H1 (cell line): Measurements from ENCODE around the gene AGR3. TPM values are rescaled to one million over a fixed set of nuclear protein-coding genes. Genes with fewer than 3 reads are reported as not detected.

ENCODE experiments used
- CTCF ChIA-PET: fragments of 300-600 bp; sonication (Branson Sonifier 250); formaldehyde crosslinking; loops from one replicate; lab custom pipeline; 2021; ENCODE audit not compliant: partially characterized antibody; lab: Charles Lee
- POLR2A ChIA-PET: fragments of 300-600 bp; sonication (Branson Sonifier 250); formaldehyde crosslinking; loops from one replicate; lab custom pipeline; 2021; ENCODE audit warnings: inconsistent platforms; ENCODE audit not compliant: partially characterized antibody; lab: Charles Lee
- DNase-seq, 2 experiments: peaks; one replicate each; pipeline versions ENCODE4 v3.0.0 to v3.0.0-alpha.2; 2010 to 2022; ENCODE audit warnings: low spot score in 2 of 2, low read depth in 1 of 2, mixed read lengths in 1 of 2
- FAIRE-seq: peaks from 2 replicates; lab custom pipeline; 2011; peaks lifted over from hg19 to GRCh38; lab: Jason Lieb, UNC
- H2AFZ ChIP-seq: 2 replicates; pipeline ENCODE4 v1.8.1; 2012; ENCODE audit warnings: low read length, inconsistent platforms
- H2AK5ac ChIP-seq: 2 replicates; pipeline ENCODE4 v1.6.1; 2013; ENCODE audit warnings: low read depth, low read length
- H2BK120ac ChIP-seq: replicated peaks from 2 replicates; pipeline ENCODE3; 2013; ENCODE audit warnings: low read depth, low read length, inconsistent platforms
- H2BK12ac ChIP-seq: 2 replicates; pipeline ENCODE4 v1.6.1; 2013; ENCODE audit warnings: low read depth, low read length
- H2BK15ac ChIP-seq: 2 replicates; pipeline ENCODE4 v1.6.1; 2013; ENCODE audit warnings: low read length
- H2BK20ac ChIP-seq: 2 replicates; pipeline ENCODE4 v1.6.1; 2013; ENCODE audit warnings: low read length
- H2BK5ac ChIP-seq: 2 replicates; pipeline ENCODE4 v1.6.1; 2013; ENCODE audit warnings: low read depth, low read length
- H3K14ac ChIP-seq: 2 replicates; pipeline ENCODE4 v1.6.1; 2013; ENCODE audit warnings: inconsistent platforms; ENCODE audit not compliant: insufficient read length
- H3K18ac ChIP-seq: 2 replicates; pipeline ENCODE4 v1.6.1; 2013; ENCODE audit warnings: low read length; ENCODE audit errors: extremely low read depth
- H3K23ac ChIP-seq: 2 replicates; pipeline ENCODE4 v1.6.1; 2013; ENCODE audit warnings: inconsistent platforms; ENCODE audit not compliant: insufficient read length
- H3K23me2 ChIP-seq: 2 replicates; pipeline ENCODE4 v1.6.1; 2013; ENCODE audit warnings: low read depth, low read length
- H3K27ac ChIP-seq: 2 replicates; pipeline ENCODE4 v1.6.1; 2011; ENCODE audit warnings: low read depth, low read length, inconsistent platforms
- H3K27me3 ChIP-seq, 4 experiments: replicated peaks in 1 of 4; 1 replicate in 1 of 4; 2 replicates in 3 of 4; pipeline versions ENCODE4 v1.6.1 to v1.8.1; 2011 to 2013; ENCODE audit warnings: low read length in 3 of 4, mild to moderate bottlenecking in 3 of 4, inconsistent platforms in 2 of 4, mixed read lengths in 2 of 4, moderate library complexity in 1 of 4; ENCODE audit not compliant: control insufficient read depth in 3 of 4, insufficient read depth in 3 of 4; ENCODE audit errors: extremely low read depth in 1 of 4
- H3K36me3 ChIP-seq, 4 experiments: 2 replicates each; pipeline versions ENCODE4 v1.6.1 to v1.8.1; 2011 to 2013; ENCODE audit warnings: mild to moderate bottlenecking in 4 of 4, low read length in 3 of 4, moderate library complexity in 2 of 4, control low read depth in 1 of 4, inconsistent platforms in 1 of 4; ENCODE audit not compliant: insufficient read depth in 4 of 4, control insufficient read depth in 2 of 4
- H3K4ac ChIP-seq: replicated peaks from 2 replicates; pipeline ENCODE3; 2013; ENCODE audit warnings: low read length, low read depth, mixed read lengths, inconsistent platforms; ENCODE audit not compliant: insufficient read length
- H3K4me1 ChIP-seq, 4 experiments: replicated peaks in 1 of 4; 1 replicate in 1 of 4; 2 replicates in 3 of 4; pipeline versions ENCODE4 v1.6.1 to v1.8.1; 2011 to 2013; ENCODE audit warnings: low read length in 3 of 4, inconsistent platforms in 2 of 4, mixed read lengths in 1 of 4; ENCODE audit not compliant: insufficient read depth in 4 of 4, control insufficient read depth in 3 of 4
- H3K4me2 ChIP-seq, 2 experiments: 2 replicates each; pipeline versions ENCODE4 v1.6.1 to v1.8.1; 2011 to 2013; ENCODE audit warnings: low read depth in 2 of 2, low read length in 2 of 2, control low read depth in 1 of 2, inconsistent platforms in 1 of 2, mild to moderate bottlenecking in 1 of 2; ENCODE audit not compliant: insufficient read depth in 1 of 2
- H3K4me3 ChIP-seq, 4 experiments: fragments of 200-600, 300-600 bp in 1 of 4; sonication (generic), shearing (Covaris generic), sonication (Bioruptor Twin) in 1 of 4; 2 replicates each; pipeline versions ENCODE4 v1.5.1 to v1.8.1; 2011 to 2016; ENCODE audit warnings: low read length in 4 of 4, low read depth in 3 of 4, control low read depth in 2 of 4, inconsistent platforms in 2 of 4, mild to moderate bottlenecking in 2 of 4, mixed read lengths in 1 of 4, moderate library complexity in 1 of 4; ENCODE audit not compliant: insufficient read depth in 2 of 4; ENCODE audit errors: extremely low read depth in 1 of 4
- H3K56ac ChIP-seq: replicated peaks from 2 replicates; pipeline ENCODE3; 2013; ENCODE audit warnings: low read depth, mild to moderate bottlenecking, mixed read lengths, low read length, inconsistent platforms; ENCODE audit not compliant: insufficient read length
- H3K79me1 ChIP-seq: 2 replicates; pipeline ENCODE4 v1.6.1; 2013; ENCODE audit warnings: low read depth, low read length, control low read depth
- H3K79me2 ChIP-seq, 2 experiments: 2 replicates each; pipeline versions ENCODE4 v1.6.1 to v1.8.1; 2012 to 2013; ENCODE audit warnings: low read length in 2 of 2, mild to moderate bottlenecking in 2 of 2, inconsistent platforms in 1 of 2; ENCODE audit not compliant: insufficient read depth in 2 of 2, control insufficient read depth in 1 of 2
- H3K9ac ChIP-seq, 4 experiments: replicated peaks in 1 of 4; 1 replicate in 1 of 4; 2 replicates in 3 of 4; pipeline versions ENCODE4 v1.6.1 to v1.8.1; 2011 to 2013; ENCODE audit warnings: low read depth in 3 of 4, low read length in 3 of 4, control low read depth in 2 of 4, mild to moderate bottlenecking in 2 of 4, moderate library complexity in 2 of 4, inconsistent platforms in 1 of 4; ENCODE audit errors: extremely low read depth in 1 of 4
- H3K9me3 ChIP-seq, 2 experiments: 2 replicates each; pipeline versions ENCODE4 v1.6.1 to v1.8.1; 2012 to 2013; ENCODE audit warnings: mild to moderate bottlenecking in 2 of 2, moderate library complexity in 2 of 2, control low read depth in 1 of 2, inconsistent platforms in 1 of 2, low read depth in 1 of 2, low read length in 1 of 2, mixed read lengths in 1 of 2; ENCODE audit not compliant: insufficient read depth in 2 of 2
- H4K20me1 ChIP-seq, 2 experiments: replicated peaks in 1 of 2; 2 replicates each; pipeline versions ENCODE3 to v1.8.1; 2011 to 2013; ENCODE audit warnings: inconsistent platforms in 2 of 2, low read length in 2 of 2, mild to moderate bottlenecking in 1 of 2; ENCODE audit not compliant: insufficient read depth in 2 of 2, control insufficient read depth in 1 of 2
- H4K5ac ChIP-seq: 2 replicates; pipeline ENCODE4 v1.6.1; 2013; ENCODE audit warnings: low read length, low read depth, mixed read lengths, inconsistent platforms; ENCODE audit not compliant: insufficient read length
- H4K8ac ChIP-seq: 2 replicates; pipeline ENCODE4 v1.8.0; 2013; ENCODE audit warnings: mild to moderate bottlenecking, moderate library complexity, low read length, inconsistent platforms; ENCODE audit not compliant: insufficient read depth; ENCODE audit errors: extremely low read depth
- H4K91ac ChIP-seq: replicated peaks from 2 replicates; pipeline ENCODE3; 2013; ENCODE audit warnings: low read length, mixed read lengths, inconsistent platforms; ENCODE audit not compliant: insufficient read length
- ASH2L ChIP-seq: fragments of 200-600, 300-600 bp; sonication (generic); IDR thresholded peaks from one replicate; pipeline ENCODE4 v1.7.1; 2017; ENCODE audit warnings: low read length
- BACH1 ChIP-seq: IDR thresholded peaks from 2 replicates; pipeline ENCODE4 v1.6.1; 2012; ENCODE audit warnings: low read length, improper control_type of control experiment
- EGR1 ChIP-seq: IDR thresholded peaks from 2 replicates; pipeline ENCODE4 v1.6.1; 2011; ENCODE audit warnings: low read depth, low read length, borderline replicate concordance
- KDM4A ChIP-seq: IDR thresholded peaks from one replicate; pipeline ENCODE4 v1.7.1; 2012; ENCODE audit warnings: low read depth, mild to moderate bottlenecking, moderate library complexity, low read length, inconsistent platforms; ENCODE audit not compliant: severe bottlenecking
- NRF1 ChIP-seq: IDR thresholded peaks from 2 replicates; pipeline ENCODE4 v1.6.1; 2011; ENCODE audit warnings: mild to moderate bottlenecking, low read depth, low read length, improper control_type of control experiment
- SIN3A ChIP-seq, 2 experiments: IDR thresholded peaks in 1 of 2; conservative IDR thresholded peaks in 1 of 2; 2 replicates each; pipeline ENCODE4 v1.6.1; 2011 to 2012; ENCODE audit warnings: low read length in 2 of 2, improper control_type of control experiment in 1 of 2, low read depth in 1 of 2, mild to moderate bottlenecking in 1 of 2
- SUZ12 ChIP-seq: fragments of 200-600 bp; sonication (generic); IDR thresholded peaks from 2 replicates; pipeline ENCODE4 v1.6.1; 2012; ENCODE audit warnings: mild to moderate bottlenecking, inconsistent platforms, low read length, moderate library complexity, mixed read lengths
- TEAD4 ChIP-seq: IDR thresholded peaks from 2 replicates; pipeline ENCODE4 v1.6.1; 2012; ENCODE audit warnings: low read depth, low read length, inconsistent platforms, mixed read lengths
- WGBS, 2 experiments: shearing (Covaris generic) in 1 of 2; methylation state at CpG; one replicate each; pipeline versions ENCODE4 v1.1.6 to v1.1.7; 2013 to 2015; ENCODE audit warnings: low lambda C conversion rate in 2 of 2, mixed read lengths in 2 of 2, inconsistent platforms in 1 of 2, low coverage in 1 of 2, missing lambda C conversion rate in 1 of 2; ENCODE audit not compliant: insufficient replicate concordance in 2 of 2, insufficient coverage in 1 of 2, insufficient read length in 1 of 2; ENCODE audit errors: extremely low coverage in 1 of 2, missing lambda C conversion rate in 1 of 2; 5-methylcytosine and 5-hydroxymethylcytosine counted together
- polyA plus RNA-seq, 7 experiments: library from polyadenylated mRNA; depleted of rRNA in 3 of 7; stranded (reverse) in 5 of 7; unstranded in 2 of 7; fragments of >200 nt in 5 of 7; fragments of 200-250 nt in 2 of 7; gene quantifications; 1 replicate in 5 of 7; 2 replicates in 1 of 7; 4 replicates in 1 of 7; pipeline versions ENCODE4 v1.2.1 to v1.2.3, GENCODE V29; 2011 to 2013; ENCODE audit warnings: missing spikeins in 2 of 7, mixed read lengths in 2 of 7
- total RNA-seq: library from RNA; stranded (reverse); fragmentation: NEBNext Ultra II Directional; extraction: Animal tissue kit (Norgen Biotek cat#: 25700); gene quantifications from 2 replicates; pipeline ENCODE4 v1.2.1, GENCODE V29; 2021

AGR3 gene
- total and polyA plus RNA-seq, 2 of the 8 experiments (the other 6 are each of a cell fraction or from before 2014, with no cell fraction given): not detected

- no peak overlapping the region for H3K4me2 ChIP-seq
- H4K8ac ChIP-seq: peak overlapping the region; percentile 3; the same call in 1 of the 2 replicates
- no peak overlapping the region for H3K14ac ChIP-seq
- H2BK20ac ChIP-seq: no peak overlapping the region
- TF ChIP-seq SUZ12: no peak
- no peak for TF ChIP-seq EGR1
- no peak for TF ChIP-seq SIN3A (conservative IDR thresholded peaks at IDR 0.05 in 1 of 2, IDR thresholded peaks at IDR 0.05 in 1 of 2; ENCODE audit: low read depth in 1 of 2, low read length in 2 of 2)
- no peak for TF ChIP-seq NRF1
- TF ChIP-seq TEAD4: no peak
- no peak for TF ChIP-seq ASH2L
- TF ChIP-seq KDM4A: no peak
- TF ChIP-seq BACH1: no peak
- no peak overlapping the region for H2AK5ac ChIP-seq
- H3K36me3 ChIP-seq: no peaks in the 10 kb centered on the region
- H2AFZ ChIP-seq: no peak overlapping the region
- H3K9ac ChIP-seq: no peak overlapping the region
- no peaks in the 10 kb centered on the region for H4K20me1 ChIP-seq
- no peak for FAIRE-seq
- H2BK15ac ChIP-seq: no peak overlapping the region
- no peak overlapping the region for H3K4me3 ChIP-seq
- no peak overlapping the region for H3K23ac ChIP-seq
- no peak overlapping the region for H3K4ac ChIP-seq
- no peak overlapping the region for H3K18ac ChIP-seq
- no peak overlapping the region for H3K56ac ChIP-seq
- no peaks in the 10 kb centered on the region; a peak in 1 of 7 replicates for H3K4me1 ChIP-seq
- DNase-seq: no peak
- H3K27ac ChIP-seq: no peak overlapping the region
- CTCF ChIA-PET: interaction anchor here (0.5 to 2.0 kb wide), 3 partner anchors 9 to 1724 kb away, joined by 3 to 8 read pairs (median 3); no protein-coding TSS in a partner anchor
- no peak overlapping the region for H2BK12ac ChIP-seq
- H3K27me3 ChIP-seq: no peaks in the 10 kb centered on the region
- 93% methylated on average over 28 of the region's 44 CpGs; no CpG with 5 or more reads in 1 of the 2 experiments for WGBS, 2 experiments
- no peak overlapping the region for H2BK120ac ChIP-seq
- no peaks in the 10 kb centered on the region for H3K23me2 ChIP-seq
- no peak overlapping the region for H2BK5ac ChIP-seq
- H3K79me2 ChIP-seq: no peaks in the 10 kb centered on the region
- POLR2A ChIA-PET: no interaction called here
- H3K79me1 ChIP-seq: no peaks in the 10 kb centered on the region
- H4K5ac ChIP-seq: no peak overlapping the region
- H3K9me3 ChIP-seq: no peaks in the 10 kb centered on the region
- no peak overlapping the region for H4K91ac ChIP-seq
Measured at GRCh38 chr7:16850614-16851466, 30.9 kb downstream of the AGR3 start.
